GM18508 (cell line): Measurements from ENCODE around the gene ZP1.

Experiments
- ATAC-seq: cut with Tn5 transposase; IDR thresholded peaks from one replicate; pipeline ENCODE4 v1.9.1; 2021; ENCODE audit warnings: moderate number of reproducible peaks; ENCODE audit not compliant: insufficient read depth, unreplicated experiment

Gene ZP1

GRCh38 chr11:60858731-60859464, 8.4 kb upstream of the ZP1 start:
- no peak for ATAC-seq

- ATAC-seq = no peak
These were observed 7.6 kb upstream of the ZP1 start for GRCh38 chr11:60859616-60860250.

DNA sequence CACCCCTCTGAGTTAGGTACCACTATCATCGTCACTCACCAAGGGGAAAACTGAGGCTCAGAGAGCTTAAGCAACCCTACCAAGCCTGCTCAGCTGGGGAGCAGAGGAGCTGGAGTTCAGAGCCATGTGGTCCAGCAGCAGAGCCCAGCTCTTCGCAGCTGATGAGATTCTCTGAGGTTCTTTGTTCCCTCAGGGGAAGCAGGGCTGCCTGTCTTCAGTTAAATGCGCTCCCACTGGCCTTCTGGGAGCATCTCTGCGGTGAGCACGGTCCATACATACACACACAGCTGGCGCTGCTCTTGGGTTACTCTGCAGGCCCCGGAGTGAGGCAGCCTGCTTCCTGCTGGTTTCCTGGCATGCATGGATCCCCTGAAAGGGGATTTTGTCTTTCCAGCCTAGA, 6.4 kb upstream of the ZP1 start:
- ATAC-seq = no peak

- ATAC-seq = no peak
These were observed 5.2 kb upstream of the ZP1 start for GRCh38 chr11:60862171-60862570.

- no peak for ATAC-seq
These were observed 3.5 kb upstream of the ZP1 start for GRCh38 chr11:60863550-60864521.

- ATAC-seq = no peak
These were observed 2.4 kb upstream of the ZP1 start for GRCh38 chr11:60864856-60865513.

- ATAC-seq = no peak
These were observed 734 bp downstream of the ZP1 start for GRCh38 chr11:60867871-60868681.

DNA sequence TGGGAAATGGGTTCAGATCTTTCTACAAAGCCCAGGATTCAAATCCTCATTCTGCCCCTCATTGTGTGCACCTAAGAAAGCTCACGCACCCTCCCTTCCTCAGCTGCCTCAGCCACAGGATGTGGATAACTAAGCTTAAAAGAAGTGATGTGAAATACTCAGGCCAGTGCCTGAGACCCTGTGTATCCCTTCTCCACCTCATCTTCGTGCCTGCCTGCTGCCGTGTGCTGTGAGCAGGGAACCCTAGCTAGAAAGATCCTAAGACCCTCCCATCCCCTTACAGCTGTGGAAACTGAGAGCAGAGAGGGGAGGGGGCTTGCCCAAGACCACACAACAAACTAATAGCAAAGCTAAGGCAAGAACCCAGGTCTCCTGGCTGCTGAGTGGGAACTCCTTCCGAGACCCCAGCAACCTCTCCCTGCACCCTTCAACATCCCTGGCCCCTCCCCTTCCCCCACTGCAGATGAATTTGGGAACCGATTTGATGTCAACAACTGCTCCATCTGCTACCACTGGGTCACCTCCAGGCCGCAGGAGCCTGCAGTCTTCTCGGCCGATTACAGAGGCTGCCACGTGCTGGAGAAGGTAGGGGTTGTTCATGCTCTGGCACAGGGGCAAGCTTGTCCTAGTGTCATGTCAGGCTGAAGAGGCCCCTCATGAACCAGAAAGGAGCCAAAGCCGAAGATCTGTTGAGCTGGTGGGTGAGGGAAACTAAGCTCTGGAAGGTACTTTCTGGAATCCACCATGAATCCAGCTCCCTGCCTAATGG, 1.5 kb downstream of the ZP1 start:
- no peak for ATAC-seq

- no peak for ATAC-seq
These were observed 2.1 kb downstream of the ZP1 start for GRCh38 chr11:60869451-60869825.

GRCh38 chr11:60870276-60870675, 2.9 kb downstream of the ZP1 start:
- ATAC-seq = no peak

- ATAC-seq = no peak
These were observed 3.5 kb downstream of the ZP1 start for GRCh38 chr11:60870733-60871377.

DNA sequence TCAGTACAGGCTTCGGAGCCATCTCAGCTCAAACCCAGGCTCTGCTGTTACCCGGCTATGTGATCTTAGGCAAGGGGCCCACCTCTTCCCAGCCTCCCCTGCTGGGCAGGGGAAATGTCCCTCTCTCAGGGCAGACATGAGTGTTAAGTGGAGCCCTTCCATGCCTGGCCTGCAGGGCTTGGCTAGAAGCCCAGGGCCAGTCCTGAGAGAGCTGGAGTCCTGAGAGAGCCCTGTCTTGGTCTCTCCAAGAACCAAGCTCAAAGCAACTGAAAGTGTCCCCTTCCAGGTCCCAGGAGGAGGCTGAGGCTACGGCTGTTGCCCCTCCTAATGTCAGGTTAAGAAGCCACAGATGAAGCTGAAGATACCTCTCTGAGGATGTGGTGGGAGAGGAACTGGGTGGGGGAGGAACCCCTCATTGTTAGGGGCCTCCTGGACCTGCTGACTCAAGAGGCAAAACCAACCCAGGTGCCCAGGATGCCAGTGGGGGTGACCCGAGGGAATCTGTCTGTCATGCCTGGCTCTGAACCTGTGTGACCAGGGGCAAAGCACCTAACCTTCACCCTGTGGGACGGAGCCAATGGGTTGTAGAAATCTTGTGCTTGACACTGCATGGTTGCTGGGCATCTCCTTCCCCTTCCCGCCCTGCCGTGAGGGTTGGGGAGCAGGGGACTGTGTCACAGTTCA, 4.2 kb downstream of the ZP1 start:
- no peak for ATAC-seq

- no peak for ATAC-seq
These were observed 5.0 kb downstream of the ZP1 start for GRCh38 chr11:60872124-60872960.

DNA sequence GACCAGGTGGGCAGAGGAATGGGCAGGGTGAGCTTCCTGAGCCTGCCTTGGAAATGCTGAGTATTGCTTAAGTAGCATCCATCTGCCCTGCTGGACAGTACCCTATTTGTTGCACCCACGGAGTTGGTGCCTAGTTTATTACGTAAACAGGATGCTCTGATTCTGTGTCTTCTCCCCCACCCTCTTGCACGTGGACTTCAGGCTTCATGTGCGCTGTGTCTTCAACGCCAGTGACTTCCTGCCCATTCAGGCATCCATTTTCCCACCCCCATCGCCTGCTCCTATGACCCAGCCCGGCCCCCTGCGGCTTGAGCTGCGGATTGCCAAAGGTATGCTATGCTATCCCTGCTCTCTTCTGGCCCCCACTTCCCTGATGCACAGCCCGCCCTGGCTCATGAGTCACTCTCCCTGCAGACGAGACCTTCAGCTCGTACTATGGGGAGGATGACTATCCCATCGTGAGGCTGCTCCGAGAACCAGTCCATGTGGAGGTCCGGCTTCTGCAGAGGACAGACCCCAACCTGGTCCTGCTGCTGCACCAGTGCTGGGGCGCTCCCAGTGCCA, 5.7 kb downstream of the ZP1 start:
- no peak for ATAC-seq

- no peak for ATAC-seq
These were observed 6.2 kb downstream of the ZP1 start for GRCh38 chr11:60873533-60873932.

- ATAC-seq = no peak
These were observed 7.4 kb downstream of the ZP1 start for GRCh38 chr11:60874421-60875365.
